Nephron (organoid): Measurements from ENCODE around the gene UBN1.

Experiments
- H3K27ac Mint-ChIP-seq, 3 experiments: 2 replicates each; pipeline ENCODE4 v1.8.0; 2020; ENCODE audit warnings: mixed read lengths in 3 of 3, mild to moderate bottlenecking in 2 of 3, moderate library complexity in 1 of 3
- H3K27me3 Mint-ChIP-seq: 2 replicates; pipeline ENCODE4 v1.8.0; 2021; ENCODE audit warnings: low read depth, mild to moderate bottlenecking, moderate library complexity, mixed read lengths
- H3K36me3 Mint-ChIP-seq: 2 replicates; pipeline ENCODE4 v1.8.0; 2020; ENCODE audit warnings: low read depth, mixed read lengths
- H3K4me1 Mint-ChIP-seq: 2 replicates; pipeline ENCODE4 v1.8.0; 2020; ENCODE audit warnings: mixed read lengths
- H3K4me3 Mint-ChIP-seq, 3 experiments: 2 replicates each; pipeline ENCODE4 v1.8.0; 2020; ENCODE audit warnings: mild to moderate bottlenecking in 3 of 3, mixed read lengths in 3 of 3, moderate library complexity in 2 of 3
- H3K9me3 Mint-ChIP-seq: 2 replicates; pipeline ENCODE4 v1.8.0; 2020; ENCODE audit warnings: mixed read lengths
- CTCF ChIP-seq, 3 experiments: fragments of 200-600 bp; sonication (generic); IDR thresholded peaks; one replicate each; pipeline ENCODE4 v1.5.0; 2021; ENCODE audit warnings: antibody characterized with exemption in 3 of 3; ENCODE audit not compliant: unreplicated experiment in 3 of 3

UBN1 gene

GRCh38 chr16:4888428-4889135 is 41.3 kb downstream of the UBN1 start:
- peaks cover 46% of the 10 kb centered on the region for H3K36me3 Mint-ChIP-seq
- no peak for TF ChIP-seq CTCF (IDR thresholded peaks at IDR 0.05; ENCODE audit: unreplicated experiment in 3 of 3)
- H3K4me3 Mint-ChIP-seq, result no peak overlapping the region
- H3K4me1 Mint-ChIP-seq, result peaks cover 8% of the 10 kb centered on the region
- H3K27ac Mint-ChIP-seq, result no peak overlapping the region
- no peaks in the 10 kb centered on the region for H3K9me3 Mint-ChIP-seq
- H3K27me3 Mint-ChIP-seq, result peaks cover 5% of the 10 kb centered on the region

GRCh38 chr16:4890026-4890425 is 42.7 kb downstream of the UBN1 start:
- H3K9me3 Mint-ChIP-seq, result no peaks in the 10 kb centered on the region
- H3K27me3 Mint-ChIP-seq, result peaks cover 5% of the 10 kb centered on the region
- H3K4me1 Mint-ChIP-seq, result peaks cover 12% of the 10 kb centered on the region
- peaks cover 31% of the 10 kb centered on the region for H3K36me3 Mint-ChIP-seq
- no peak overlapping the region for H3K27ac Mint-ChIP-seq
- no peak overlapping the region for H3K4me3 Mint-ChIP-seq
- TF ChIP-seq CTCF (IDR thresholded peaks at IDR 0.05; ENCODE audit: unreplicated experiment in 3 of 3), result no peak

GRCh38 chr16:4890686-4891085 is 43.4 kb downstream of the UBN1 start:
- peaks cover 5% of the 10 kb centered on the region for H3K27me3 Mint-ChIP-seq
- no peaks in the 10 kb centered on the region for H3K9me3 Mint-ChIP-seq
- peaks cover 25% of the 10 kb centered on the region for H3K36me3 Mint-ChIP-seq
- H3K27ac Mint-ChIP-seq, result no peak overlapping the region
- peaks cover 12% of the 10 kb centered on the region for H3K4me1 Mint-ChIP-seq
- H3K4me3 Mint-ChIP-seq, result no peak overlapping the region
- TF ChIP-seq CTCF (IDR thresholded peaks at IDR 0.05; ENCODE audit: unreplicated experiment in 3 of 3), result no peak

- peaks cover 12% of the 10 kb centered on the region for H3K4me1 Mint-ChIP-seq
- H3K36me3 Mint-ChIP-seq, result peaks cover 19% of the 10 kb centered on the region
- no peaks in the 10 kb centered on the region for H3K9me3 Mint-ChIP-seq
- TF ChIP-seq CTCF (IDR thresholded peaks at IDR 0.05; ENCODE audit: unreplicated experiment in 3 of 3), result no peak
- peaks cover 5% of the 10 kb centered on the region for H3K27me3 Mint-ChIP-seq
- H3K27ac Mint-ChIP-seq, result no peak overlapping the region
- H3K4me3 Mint-ChIP-seq, result no peak overlapping the region
Observed at GRCh38 chr16:4891097-4891885, 44.0 kb downstream of the UBN1 start.

- Mint-ChIP-seq H3K4me3 (no peak overlapping the region), H3K27me3 (peaks cover 5% of the 10 kb centered on the region), H3K9me3 (no peaks in the 10 kb centered on the region), H3K4me1 (peaks cover 12% of the 10 kb centered on the region), H3K36me3 (peaks cover 15% of the 10 kb centered on the region), H3K27ac (no peak overlapping the region)
- no peak for TF ChIP-seq CTCF (IDR thresholded peaks at IDR 0.05; ENCODE audit: unreplicated experiment in 3 of 3)
Observed at GRCh38 chr16:4891886-4892216, 44.6 kb downstream of the UBN1 start.
